ENCODE results near the gene PAK5.

Gene PAK5

DNA sequence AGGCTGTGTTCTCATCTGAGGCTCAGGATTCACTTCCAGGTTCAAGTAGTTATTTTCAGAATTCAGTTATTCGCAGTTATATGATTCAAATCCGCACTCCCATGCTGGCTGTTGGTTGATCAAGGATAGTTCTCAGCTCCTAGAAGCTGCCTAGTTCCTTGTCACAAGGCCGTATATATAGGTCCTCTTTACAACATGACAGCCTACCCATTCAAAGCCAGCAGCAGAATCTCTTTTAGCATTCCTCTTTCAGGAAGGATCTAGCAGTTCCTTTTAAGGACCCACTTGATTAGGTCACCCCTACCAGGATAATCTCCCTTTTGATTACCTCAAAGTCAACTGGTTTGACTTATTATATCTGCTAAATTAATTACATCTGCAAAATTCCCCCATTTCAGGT is 348.2 kb downstream of the PAK5 start:
- DNase-seq, result no peak

GRCh38 chr20:9490161-9490560 is 348.7 kb downstream of the PAK5 start:
- no peak for DNase-seq

DNA sequence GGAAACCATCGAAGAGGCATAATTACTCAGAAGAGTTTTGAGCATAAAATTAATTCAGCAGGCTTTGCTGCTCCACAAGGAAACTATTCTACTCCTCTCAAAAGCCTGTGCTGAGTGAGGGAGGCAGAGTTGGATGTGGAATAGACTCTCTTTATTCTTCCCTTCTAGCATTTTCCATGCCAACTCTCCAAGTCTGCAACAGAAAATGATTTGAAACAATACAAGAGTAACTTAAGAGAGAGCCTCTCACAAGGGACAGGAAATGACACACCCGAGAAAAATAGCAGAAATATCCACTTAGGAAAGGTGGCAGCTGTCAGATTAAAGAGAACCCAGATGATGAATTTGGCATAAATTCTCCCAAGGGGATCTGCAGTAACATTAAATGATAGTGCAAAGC is 350.8 kb downstream of the PAK5 start:
- DNase-seq, result peak in 3 of 14 donors; percentile 17 to 32 (median 17)
